Body of pancreas (tissue), 4 donors: ENCODE results near the gene FTMT.

Experiments used
- POLR2A ChIP-seq, 3 donors: fragments of 450-650 bp; IDR thresholded peaks; one replicate each; pipeline ENCODE4 v1.6.1; 2016; ENCODE audit warnings: antibody characterized with exemption in 3 of 3, mild to moderate bottlenecking in 2 of 3
- TF ChIP-seq, protein P1 (sequence below), 7 experiments: fragments of 450-650 bp in 4 of 7; fragments of 200-600 bp in 3 of 7; sonication (generic) in 3 of 7; IDR thresholded peaks; one replicate each; pipeline ENCODE4 v1.5.1; 2016 to 2019; ENCODE audit warnings: antibody characterized with exemption in 7 of 7

GRCh38 chr5:121816164-121816563 is 35.5 kb upstream of the FTMT start:
- TF ChIP-seq, protein P1, sequence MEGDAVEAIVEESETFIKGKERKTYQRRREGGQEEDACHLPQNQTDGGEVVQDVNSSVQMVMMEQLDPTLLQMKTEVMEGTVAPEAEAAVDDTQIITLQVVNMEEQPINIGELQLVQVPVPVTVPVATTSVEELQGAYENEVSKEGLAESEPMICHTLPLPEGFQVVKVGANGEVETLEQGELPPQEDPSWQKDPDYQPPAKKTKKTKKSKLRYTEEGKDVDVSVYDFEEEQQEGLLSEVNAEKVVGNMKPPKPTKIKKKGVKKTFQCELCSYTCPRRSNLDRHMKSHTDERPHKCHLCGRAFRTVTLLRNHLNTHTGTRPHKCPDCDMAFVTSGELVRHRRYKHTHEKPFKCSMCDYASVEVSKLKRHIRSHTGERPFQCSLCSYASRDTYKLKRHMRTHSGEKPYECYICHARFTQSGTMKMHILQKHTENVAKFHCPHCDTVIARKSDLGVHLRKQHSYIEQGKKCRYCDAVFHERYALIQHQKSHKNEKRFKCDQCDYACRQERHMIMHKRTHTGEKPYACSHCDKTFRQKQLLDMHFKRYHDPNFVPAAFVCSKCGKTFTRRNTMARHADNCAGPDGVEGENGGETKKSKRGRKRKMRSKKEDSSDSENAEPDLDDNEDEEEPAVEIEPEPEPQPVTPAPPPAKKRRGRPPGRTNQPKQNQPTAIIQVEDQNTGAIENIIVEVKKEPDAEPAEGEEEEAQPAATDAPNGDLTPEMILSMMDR (IDR thresholded peaks at IDR 0.05) = no peak
- TF ChIP-seq POLR2A (IDR thresholded peaks at IDR 0.05) = no peak
